Stimulated activated CD4-positive, alpha-beta T cell treated with anti-CD3 and anti-CD28 coated beads, Interleukin-1b, Interleukin-23, amount 100 ng/mL, for 4 hours (primary cell): ENCODE data around the gene MGME1.

Source experiments
- DNase-seq, 2 donors: peaks; one replicate each; pipeline ENCODE4 v3.0.0-alpha.2; 2020; ENCODE audit warnings: low read depth in 2 of 2

Gene MGME1

GRCh38 chr20:17940224-17940971 is 28.4 kb upstream of the MGME1 start:
- no peak for DNase-seq

- no peak for DNase-seq
Observed at GRCh38 chr20:17941087-17941825, 27.6 kb upstream of the MGME1 start.

GRCh38 chr20:17941826-17942196 is 27.0 kb upstream of the MGME1 start:
- DNase-seq = no peak

GRCh38 chr20:17943343-17943742 is 25.5 kb upstream of the MGME1 start:
- DNase-seq = no peak

- no peak for DNase-seq
Observed at GRCh38 chr20:17944854-17945474, 23.9 kb upstream of the MGME1 start.

- no peak for DNase-seq
Observed at GRCh38 chr20:17946040-17946439, 22.8 kb upstream of the MGME1 start.

GRCh38 chr20:17946572-17947473 is 22.0 kb upstream of the MGME1 start:
- no peak for DNase-seq

- DNase-seq = no peak
Observed at GRCh38 chr20:17947474-17947815, 21.4 kb upstream of the MGME1 start.

- DNase-seq = no peak
Observed at GRCh38 chr20:17948442-17948841, 20.4 kb upstream of the MGME1 start.

GRCh38 chr20:17949899-17950298 is 18.9 kb upstream of the MGME1 start:
- no peak for DNase-seq

GRCh38 chr20:17950670-17951069 is 18.1 kb upstream of the MGME1 start:
- no peak for DNase-seq

GRCh38 chr20:17951323-17951722 is 17.5 kb upstream of the MGME1 start:
- no peak for DNase-seq

- DNase-seq = no peak
Observed at GRCh38 chr20:17952692-17953684, 15.8 kb upstream of the MGME1 start.

GRCh38 chr20:17953935-17954334 is 14.9 kb upstream of the MGME1 start:
- no peak for DNase-seq

GRCh38 chr20:17955302-17955701 is 13.5 kb upstream of the MGME1 start:
- no peak for DNase-seq

- no peak for DNase-seq
Observed at GRCh38 chr20:17956099-17956685, 12.6 kb upstream of the MGME1 start.

- no peak for DNase-seq
Observed at GRCh38 chr20:17957505-17958363, 11.1 kb upstream of the MGME1 start.

GRCh38 chr20:17958373-17959256 is 10.2 kb upstream of the MGME1 start:
- no peak for DNase-seq
